Fibroblast of lung (primary cell): ENCODE results near the gene URB2.

Source experiments
- CTCF ChIP-seq, 2 donors: IDR thresholded peaks in 1 of 2; conservative IDR thresholded peaks in 1 of 2; 1 replicate in 1 of 2; 2 replicates in 1 of 2; pipeline ENCODE4 v1.5.1; 2011 to 2012; ENCODE audit warnings: low read length in 2 of 2, control low read depth in 1 of 2, inconsistent platforms in 1 of 2, low read depth in 1 of 2, mild to moderate bottlenecking in 1 of 2
- EZH2 ChIP-seq: IDR thresholded peaks from 2 replicates; pipeline ENCODE4 v1.5.1; 2012; ENCODE audit warnings: low read length, control low read depth, mild to moderate bottlenecking; ENCODE audit errors: missing control alignments

GRCh38 chr1:229619002-229619401 lies 7.0 kb upstream of the URB2 start:
- no peak for TF ChIP-seq EZH2
- no peak for TF ChIP-seq CTCF (conservative IDR thresholded peaks at IDR 0.05 in 1 of 2, IDR thresholded peaks at IDR 0.05 in 1 of 2; ENCODE audit: low read depth in 1 of 2, low read length in 2 of 2)
